CD14-positive monocyte (primary cell): ENCODE results near the gene CTNND2. TPM values are rescaled to one million over a fixed set of nuclear protein-coding genes. Genes with fewer than 3 reads are reported as not detected.

Experiments used
- DNase-seq, 3 donors: peaks; one replicate each; pipeline ENCODE4 v3.0.0-alpha.2; 2011 to 2022
- H2AFZ ChIP-seq: 2 replicates; pipeline ENCODE4 v1.6.0; 2012; ENCODE audit warnings: mild to moderate bottlenecking, low read depth, low read length, inconsistent platforms; ENCODE audit not compliant: insufficient read depth, poor library complexity, severe bottlenecking
- H3K27ac ChIP-seq, 2 donors: 1 replicate in 1 of 2; 2 replicates in 1 of 2; pipeline ENCODE4 v1.5.1; 2012 to 2013; ENCODE audit warnings: low read length in 2 of 2, control low read depth in 1 of 2, inconsistent platforms in 1 of 2, low read depth in 1 of 2, mild to moderate bottlenecking in 1 of 2
- H3K27me3 ChIP-seq, 2 donors: one replicate each; pipeline versions ENCODE4 v1.6.0 to v1.6.1; 2011 to 2013; ENCODE audit warnings: low read length in 2 of 2; ENCODE audit not compliant: control insufficient read depth in 2 of 2, insufficient read depth in 2 of 2
- H3K36me3 ChIP-seq, 2 donors: replicated peaks in 1 of 2; 1 replicate in 1 of 2; 2 replicates in 1 of 2; pipeline versions ENCODE4 v1.5.1 to v1.6.1; 2012 to 2013; ENCODE audit warnings: low read length in 2 of 2, control low read depth in 1 of 2, inconsistent platforms in 1 of 2, mild to moderate bottlenecking in 1 of 2; ENCODE audit not compliant: insufficient read depth in 2 of 2, control insufficient read depth in 1 of 2
- H3K4me1 ChIP-seq, 2 donors: 1 replicate in 1 of 2; 2 replicates in 1 of 2; pipeline versions ENCODE4 v1.5.1 to v1.6.1; 2012 to 2013; ENCODE audit warnings: low read length in 2 of 2, control low read depth in 1 of 2, inconsistent platforms in 1 of 2, mild to moderate bottlenecking in 1 of 2, moderate library complexity in 1 of 2; ENCODE audit not compliant: insufficient read depth in 2 of 2, control insufficient read depth in 1 of 2
- H3K4me2 ChIP-seq: replicated peaks from 2 replicates; pipeline ENCODE3; 2012; ENCODE audit warnings: low read length, moderate library complexity, mild to moderate bottlenecking; ENCODE audit not compliant: poor library complexity, severe bottlenecking; ENCODE audit errors: extremely low read depth
- H3K4me3 ChIP-seq, 3 experiments: fragments of 200-600 bp in 1 of 3; sonication (generic) in 1 of 3; replicated peaks in 1 of 3; 1 replicate in 2 of 3; 2 replicates in 1 of 3; pipeline ENCODE4 v1.5.1; 2011 to 2013; ENCODE audit warnings: low read length in 3 of 3, mild to moderate bottlenecking in 3 of 3, control low read depth in 2 of 3, low read depth in 2 of 3, inconsistent platforms in 1 of 3, moderate library complexity in 1 of 3
- H3K79me2 ChIP-seq: 2 replicates; pipeline ENCODE4 v1.6.0; 2012; ENCODE audit warnings: mild to moderate bottlenecking, control low read depth, inconsistent platforms, low read length, moderate library complexity; ENCODE audit not compliant: insufficient read depth
- H3K9ac ChIP-seq: 2 replicates; pipeline ENCODE4 v1.6.0; 2017; ENCODE audit warnings: low read length, mild to moderate bottlenecking; ENCODE audit not compliant: insufficient read depth, poor library complexity, severe bottlenecking
- H3K9me3 ChIP-seq, 2 donors: replicated peaks in 1 of 2; 1 replicate in 1 of 2; 2 replicates in 1 of 2; pipeline versions ENCODE4 v1.5.1 to v1.6.1; 2012 to 2013; ENCODE audit warnings: low read length in 2 of 2, control low read depth in 1 of 2; ENCODE audit not compliant: control insufficient read depth in 1 of 2, insufficient read depth in 1 of 2
- H4K20me1 ChIP-seq: 2 replicates; pipeline ENCODE4 v1.6.0; 2012; ENCODE audit warnings: mild to moderate bottlenecking, low read length, control low read depth, moderate library complexity; ENCODE audit not compliant: insufficient read depth
- H3K27ac Mint-ChIP-seq, 7 donors: one replicate each; pipeline ENCODE4 v1.8.0; 2020; ENCODE audit warnings: mild to moderate bottlenecking in 7 of 7, mixed read lengths in 7 of 7, moderate library complexity in 6 of 7, inconsistent platforms in 2 of 7
- H3K27me3 Mint-ChIP-seq, 3 donors: one replicate each; pipeline ENCODE4 v1.8.0; 2021 to 2022; ENCODE audit warnings: low read depth in 3 of 3, mild to moderate bottlenecking in 3 of 3, mixed read lengths in 3 of 3, moderate library complexity in 3 of 3, inconsistent platforms in 1 of 3
- H3K36me3 Mint-ChIP-seq, 2 donors: one replicate each; pipeline ENCODE4 v1.8.0; 2020; ENCODE audit warnings: mixed read lengths in 2 of 2, inconsistent platforms in 1 of 2, mild to moderate bottlenecking in 1 of 2
- H3K4me1 Mint-ChIP-seq: one replicate; pipeline ENCODE4 v1.8.0; 2020; ENCODE audit warnings: mild to moderate bottlenecking, mixed read lengths
- H3K4me3 Mint-ChIP-seq, 2 donors: one replicate each; pipeline ENCODE4 v1.8.0; 2020; ENCODE audit warnings: mild to moderate bottlenecking in 2 of 2, mixed read lengths in 2 of 2, moderate library complexity in 1 of 2
- H3K9me3 Mint-ChIP-seq, 7 donors: one replicate each; pipeline ENCODE4 v1.8.0; 2020 to 2022; ENCODE audit warnings: mixed read lengths in 7 of 7, mild to moderate bottlenecking in 6 of 7, moderate library complexity in 6 of 7, inconsistent platforms in 2 of 7
- WGBS: methylation state at CpG from one replicate; pipeline ENCODE4 v1.1.5; 2013; ENCODE audit warnings: missing lambda C conversion rate; ENCODE audit not compliant: insufficient coverage; 5-methylcytosine and 5-hydroxymethylcytosine counted together
- intact Hi-C, 2 donors: fragments of 100-400 bp; cut with micrococcal nuclease; formaldehyde crosslinking; loops; one replicate each; pipeline versions ENCODE4 v1.15.0 to v1.15.1; 2023
- polyA plus RNA-seq, 3 donors: library from polyadenylated mRNA; depleted of rRNA in 1 of 3; unstranded in 2 of 3; stranded (reverse) in 1 of 3; fragments of 300-500 nt in 2 of 3; fragments of >200 nt in 1 of 3; fragmentation: Illumina TruSeq in 2 of 3; gene quantifications; 1 replicate in 2 of 3; 2 replicates in 1 of 3; pipeline ENCODE4 v1.2.3, GENCODE V29; 2012 to 2021
- TF ChIP-seq, protein P1 (sequence below): fragments of 200-600 bp; IDR thresholded peaks from one replicate; pipeline ENCODE4 v1.8.0; 2022; ENCODE audit warnings: antibody characterized with exemption, mild to moderate bottlenecking

The CTNND2 gene
- polyA plus RNA-seq, 3 donors, result not detected

- Histone ChIP-seq H3K4me2 (no peak overlapping the region), H3K9ac (no peak overlapping the region), H4K20me1 (no peaks in the 10 kb centered on the region), H3K79me2 (no peaks in the 10 kb centered on the region), H3K4me3 (no peak overlapping the region), H3K27me3 (no peaks in the 10 kb centered on the region), H2AFZ (no peak overlapping the region), H3K36me3 (no peaks in the 10 kb centered on the region), H3K9me3 (no peaks in the 10 kb centered on the region), H3K4me1 (no peaks in the 10 kb centered on the region), H3K27ac (no peak overlapping the region)
- DNase-seq, result no peak
- no peaks in the 10 kb centered on the region for H3K27me3 Mint-ChIP-seq
- TF ChIP-seq, protein P1, sequence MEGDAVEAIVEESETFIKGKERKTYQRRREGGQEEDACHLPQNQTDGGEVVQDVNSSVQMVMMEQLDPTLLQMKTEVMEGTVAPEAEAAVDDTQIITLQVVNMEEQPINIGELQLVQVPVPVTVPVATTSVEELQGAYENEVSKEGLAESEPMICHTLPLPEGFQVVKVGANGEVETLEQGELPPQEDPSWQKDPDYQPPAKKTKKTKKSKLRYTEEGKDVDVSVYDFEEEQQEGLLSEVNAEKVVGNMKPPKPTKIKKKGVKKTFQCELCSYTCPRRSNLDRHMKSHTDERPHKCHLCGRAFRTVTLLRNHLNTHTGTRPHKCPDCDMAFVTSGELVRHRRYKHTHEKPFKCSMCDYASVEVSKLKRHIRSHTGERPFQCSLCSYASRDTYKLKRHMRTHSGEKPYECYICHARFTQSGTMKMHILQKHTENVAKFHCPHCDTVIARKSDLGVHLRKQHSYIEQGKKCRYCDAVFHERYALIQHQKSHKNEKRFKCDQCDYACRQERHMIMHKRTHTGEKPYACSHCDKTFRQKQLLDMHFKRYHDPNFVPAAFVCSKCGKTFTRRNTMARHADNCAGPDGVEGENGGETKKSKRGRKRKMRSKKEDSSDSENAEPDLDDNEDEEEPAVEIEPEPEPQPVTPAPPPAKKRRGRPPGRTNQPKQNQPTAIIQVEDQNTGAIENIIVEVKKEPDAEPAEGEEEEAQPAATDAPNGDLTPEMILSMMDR, result no peak
- no peak overlapping the region for H3K27ac Mint-ChIP-seq
- intact Hi-C loops, result no loop called here
- no peaks in the 10 kb centered on the region for H3K4me1 Mint-ChIP-seq
- peaks cover 0 to 15% (median 4%) of the 10 kb centered on the region in 7 donors for H3K9me3 Mint-ChIP-seq
- H3K36me3 Mint-ChIP-seq, result no peaks in the 10 kb centered on the region
- 85% methylated on average over 3 of the region's 4 CpGs for WGBS
- no peak overlapping the region for H3K4me3 Mint-ChIP-seq
These were observed 343.1 kb downstream of the CTNND2 start for GRCh38 chr5:11560915-11561697.

DNA sequence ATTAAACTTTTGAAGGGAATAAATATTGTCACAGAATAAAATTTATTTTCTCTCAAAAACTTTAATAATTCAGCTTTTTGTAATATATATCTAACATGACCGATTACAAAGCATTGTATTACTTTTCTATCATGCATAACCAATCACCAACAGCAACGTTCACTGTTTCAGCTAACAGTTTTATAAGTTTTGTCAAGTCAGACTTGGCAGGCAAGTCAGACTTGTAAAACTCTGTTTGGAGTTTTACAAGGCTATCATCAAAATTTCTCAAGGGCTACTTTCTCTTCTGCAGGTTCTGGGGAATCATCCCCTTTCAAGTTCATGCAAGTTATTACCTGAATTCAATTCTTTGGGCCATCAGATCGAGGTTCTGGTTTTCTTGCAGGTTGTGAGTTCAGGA lies 347.2 kb downstream of the CTNND2 start:
- H3K4me3 Mint-ChIP-seq, result no peak overlapping the region
- Histone ChIP-seq H4K20me1 (no peaks in the 10 kb centered on the region), H3K36me3 (no peaks in the 10 kb centered on the region), H3K27me3 (no peaks in the 10 kb centered on the region), H3K4me1 (no peaks in the 10 kb centered on the region), H3K4me3 (no peak overlapping the region), H3K27ac (no peak overlapping the region), H3K9me3 (no peaks in the 10 kb centered on the region), H3K79me2 (no peaks in the 10 kb centered on the region), H2AFZ (no peak overlapping the region), H3K4me2 (no peak overlapping the region), H3K9ac (no peak overlapping the region)
- H3K36me3 Mint-ChIP-seq, result no peaks in the 10 kb centered on the region
- WGBS, result 88% methylated on average over 2 of the region's 3 CpGs
- H3K4me1 Mint-ChIP-seq, result no peaks in the 10 kb centered on the region
- TF ChIP-seq, protein P1, result no peak
- H3K27me3 Mint-ChIP-seq, result peaks cover 0 to 4% (median 1%) of the 10 kb centered on the region in 3 donors
- H3K27ac Mint-ChIP-seq, result no peak overlapping the region
- H3K9me3 Mint-ChIP-seq, result peaks cover 0 to 12% (median 3%) of the 10 kb centered on the region in 7 donors
- no peak for DNase-seq
- intact Hi-C loops, result no loop called here
